K562 (cell line): Measurements from ENCODE around the gene GRHL3. TPM values are rescaled to one million over a fixed set of nuclear protein-coding genes. Genes with fewer than 3 reads are reported as not detected.

Experiments used
- ATAC-seq: fragments of 200-7000 bp; cut with Tn5 transposase; 3 replicates; pipeline ENCODE4 v1.9.1; 2020; ENCODE audit warnings: moderate library complexity
- BruUV-seq: library from RNA; stranded (reverse); fragments of 400-500 nt; replicated peaks from 2 replicates; lab custom pipeline; 2021; lab: Mats Ljungman, UMichigan
- CTCF ChIA-PET: fragments of 300-600 bp; formaldehyde crosslinking; extraction: SDS; loops from one replicate; lab custom pipeline; 2021; ENCODE audit warnings: low intra/inter-chr PET ratio; lab: Yijun Ruan, JAX
- POLR2A ChIA-PET: fragments of 300-600, 350-650 bp; sonication (Branson Sonifier 250); formaldehyde crosslinking; extraction: SDS; loops from one replicate; lab custom pipeline; 2021; ENCODE audit warnings: antibody characterized with exemption, inconsistent platforms; lab: Yijun Ruan, JAX
- DNase-seq, 4 experiments: peaks; one replicate each; pipeline versions ENCODE4 v3.0.0 to v3.0.0-alpha.2; 2011 to 2018; ENCODE audit warnings: low spot score in 3 of 4, mixed read lengths in 3 of 4; ENCODE audit errors: extremely low read depth in 1 of 4
- FAIRE-seq: peaks from 2 replicates; lab custom pipeline; 2011; peaks lifted over from hg19 to GRCh38; lab: Jason Lieb, UNC
- H2AFZ ChIP-seq: 2 replicates; pipeline ENCODE4 v1.6.0; 2011; ENCODE audit warnings: low read depth, low read length, control low read depth, inconsistent platforms
- H3K27ac ChIP-seq: fragments of 200-600 bp; 3 replicates; pipeline ENCODE4 v1.8.0; 2011; ENCODE audit warnings: low read depth, mild to moderate bottlenecking, control low read depth, inconsistent platforms, low read length, moderate library complexity, mixed read lengths; ENCODE audit errors: extremely low read depth
- H3K27me3 ChIP-seq, 2 experiments: fragments of 300-600 bp in 1 of 2; 2 replicates in 1 of 2; 3 replicates in 1 of 2; pipeline versions ENCODE4 v1.6.0 to v1.8.0; 2011; ENCODE audit warnings: inconsistent platforms in 2 of 2, low read length in 2 of 2, mild to moderate bottlenecking in 1 of 2, mixed read lengths in 1 of 2, moderate library complexity in 1 of 2; ENCODE audit not compliant: control insufficient read depth in 2 of 2, insufficient read depth in 2 of 2
- H3K36me3 ChIP-seq: fragments of 300-600 bp; 3 replicates; pipeline ENCODE4 v1.8.0; 2011; ENCODE audit warnings: mild to moderate bottlenecking, low read length, inconsistent platforms; ENCODE audit not compliant: control insufficient read depth, insufficient read depth
- H3K4me1 ChIP-seq, 2 experiments: fragments of 200-600 bp in 1 of 2; replicated peaks in 1 of 2; 2 replicates in 1 of 2; 3 replicates in 1 of 2; pipeline versions ENCODE4 v1.5.1 to v1.8.0; 2011; ENCODE audit warnings: inconsistent platforms in 2 of 2, low read length in 2 of 2, mild to moderate bottlenecking in 1 of 2, mixed read lengths in 1 of 2, moderate library complexity in 1 of 2; ENCODE audit not compliant: control insufficient read depth in 2 of 2, insufficient read depth in 2 of 2
- H3K4me2 ChIP-seq: 2 replicates; pipeline ENCODE4 v1.6.1; 2011; ENCODE audit warnings: low read length, control low read depth, inconsistent platforms, mixed read lengths; ENCODE audit not compliant: insufficient read depth
- H3K4me3 ChIP-seq: fragments of 200-600 bp; sonication (generic), shearing (Covaris generic); 2 replicates; pipeline ENCODE4 v1.5.1; 2016; ENCODE audit warnings: control low read depth, inconsistent platforms
- H3K79me2 ChIP-seq: fragments of 200-600 bp; 3 replicates; pipeline ENCODE4 v1.8.0; 2011; ENCODE audit warnings: low read length, inconsistent platforms; ENCODE audit not compliant: control insufficient read depth, insufficient read depth
- H3K9ac ChIP-seq, 2 experiments: 2 replicates each; pipeline versions ENCODE4 v1.6.0 to v1.6.1; 2011; ENCODE audit warnings: low read depth in 2 of 2, low read length in 2 of 2, control low read depth in 1 of 2, inconsistent platforms in 1 of 2, mild to moderate bottlenecking in 1 of 2, mixed read lengths in 1 of 2; ENCODE audit not compliant: insufficient read depth in 1 of 2
- H3K9me1 ChIP-seq: one replicate; pipeline ENCODE4 v1.6.0; 2011; ENCODE audit warnings: inconsistent platforms, mild to moderate bottlenecking, low read length, moderate library complexity; ENCODE audit not compliant: control insufficient read depth, insufficient read depth
- H3K9me3 ChIP-seq: replicated peaks from 2 replicates; pipeline ENCODE4 v1.5.1; 2011; ENCODE audit warnings: low read depth, low read length, inconsistent platforms; ENCODE audit not compliant: control insufficient read depth, insufficient read depth
- H4K20me1 ChIP-seq: replicated peaks from 2 replicates; pipeline ENCODE4 v1.6.1; 2011; ENCODE audit warnings: low read length, inconsistent platforms, mixed read lengths; ENCODE audit not compliant: control insufficient read depth, insufficient read depth
- ATF1 ChIP-seq, 2 experiments: fragments of 450-650 bp in 1 of 2; IDR thresholded peaks; 2 replicates each; pipeline ENCODE4 v1.6.1; 2016; ENCODE audit warnings: missing compliant biosample characterization in 1 of 2, missing genetic modification characterization in 1 of 2
- BCOR ChIP-seq: fragments of 450-650 bp; IDR thresholded peaks from 2 replicates; pipeline ENCODE4 v1.6.1; 2016
- E2F4 ChIP-seq: sonication (generic); formaldehyde crosslinking; IDR thresholded peaks from 2 replicates; pipeline ENCODE4 v1.8.0; 2022; ENCODE audit warnings: mild to moderate bottlenecking, low read depth, missing genetic modification reagents
- EWSR1 ChIP-seq: fragments of 450-650 bp; IDR thresholded peaks from 2 replicates; pipeline ENCODE4 v1.6.1; 2018; ENCODE audit warnings: borderline replicate concordance, mild to moderate bottlenecking, low read depth, moderate library complexity; ENCODE audit not compliant: partially characterized antibody
- KDM1A ChIP-seq, 2 experiments: fragments of 450-650 bp; IDR thresholded peaks; 2 replicates each; pipeline ENCODE4 v1.6.1; 2016; ENCODE audit warnings: mild to moderate bottlenecking in 2 of 2
- POLR2AphosphoS2 ChIP-seq: IDR thresholded peaks from 2 replicates; pipeline ENCODE4 v1.6.1; 2012; ENCODE audit warnings: low read length, improper control_type of control experiment
- SIN3A ChIP-seq, 2 experiments: fragments of 150-350 bp in 1 of 2; IDR thresholded peaks; 2 replicates each; pipeline ENCODE4 v1.6.1; 2011 to 2016; ENCODE audit warnings: borderline replicate concordance in 2 of 2, low read depth in 2 of 2, low read length in 2 of 2, mild to moderate bottlenecking in 2 of 2, moderate library complexity in 2 of 2; ENCODE audit not compliant: control insufficient read depth in 1 of 2
- SMARCA5 ChIP-seq: fragments of 450-650 bp; IDR thresholded peaks from 2 replicates; pipeline ENCODE4 v1.6.1; 2016
- TCFL5 ChIP-seq: fragments of 250-450 bp; sonication (Bioruptor Pico); conservative IDR thresholded peaks from 2 replicates; pipeline ENCODE4 v1.6.1; 2021; ENCODE audit warnings: mild to moderate bottlenecking, moderate library complexity, matching md5 sums
- ZBTB49 ChIP-seq: sonication (generic); formaldehyde crosslinking; IDR thresholded peaks from 2 replicates; pipeline ENCODE4 v1.8.0; 2022; ENCODE audit warnings: missing genetic modification reagents, mild to moderate bottlenecking, borderline replicate concordance
- ZNF354B ChIP-seq: fragments of 250-450 bp; sonication (Bioruptor Pico); IDR thresholded peaks from 2 replicates; pipeline ENCODE4 v1.4.0; 2020
- ZNF609 ChIP-seq: sonication (generic); formaldehyde crosslinking; IDR thresholded peaks from 2 replicates; pipeline ENCODE4 v1.8.1; 2023; ENCODE audit warnings: missing genetic modification reagents, mild to moderate bottlenecking, borderline replicate concordance
- WGBS: fragments of 100-300 bp; shearing (Covaris generic); methylation state at CpG from one replicate; pipeline ENCODE4 v1.1.6; 2016; ENCODE audit warnings: low coverage, mixed read lengths; ENCODE audit not compliant: insufficient coverage; ENCODE audit errors: missing lambda C conversion rate; 5-methylcytosine and 5-hydroxymethylcytosine counted together
- in situ Hi-C: fragments of 300-500 bp; cut with MboI; formaldehyde crosslinking; loops from 4 replicates; pipeline ENCODE4 v1.15.0; 2018; ENCODE audit warnings: inconsistent platforms, mixed read lengths
- intact Hi-C: fragments of 100-400 bp; cut with micrococcal nuclease; formaldehyde crosslinking; loops from 2 replicates; pipeline ENCODE4 v1.14.2; 2022
- polyA plus RNA-seq, 8 experiments: library from polyadenylated mRNA; depleted of rRNA in 4 of 8; stranded (reverse) in 5 of 8; unstranded in 3 of 8; fragments of >200 nt; fragmentation: Nextera tagmentation in 2 of 8; fragmentation: Illumina TruSeq in 1 of 8; extraction: Ambion mirVana in 2 of 8; extraction: Trizol in 1 of 8; gene quantifications; 2 replicates each; pipeline versions ENCODE4 v1.2.1 to v1.2.3, GENCODE V29; 2011 to 2014; ENCODE audit warnings: inconsistent platforms in 1 of 8, missing spikeins in 1 of 8
- total RNA-seq, 7 experiments: library from RNA; depleted of rRNA in 6 of 7; stranded (reverse); fragments of >200 nt in 6 of 7; fragmentation: Illumina TruSeq in 2 of 7; extraction: Trizol in 2 of 7; gene quantifications; 2 replicates each; pipeline versions ENCODE4 v1.2.1 to v1.2.3, GENCODE V29; 2011 to 2021; ENCODE audit warnings: low replicate concordance in 1 of 7
- TF ChIP-seq, protein P1 (sequence below): fragments of 250-450 bp; sonication (Bioruptor Pico); IDR thresholded peaks from 2 replicates; pipeline ENCODE4 v1.8.0; 2022; ENCODE audit warnings: moderate library complexity, mild to moderate bottlenecking, inconsistent platforms

The GRHL3 gene
- total and polyA plus RNA-seq, 9 of the 15 experiments (the other 6 are each of a cell fraction or from before 2014, with no cell fraction given) = 0.01 to 0.04 TPM; not detected in 7

- FAIRE-seq = no peak
- TF ChIP-seq KDM1A (IDR thresholded peaks at IDR 0.05) (peak; percentile 43 to 47; a peak in 1 of 4 replicates), ZNF609 (CRISPR knock-in tag) (no peak), BCOR (peak; percentile 89), TCFL5 (CRISPR knock-in tag) (no peak), ATF1 (CRISPR knock-in tag; IDR thresholded peaks at IDR 0.05) (no peak), ATF1 (tag; IDR thresholded peaks at IDR 0.05) (no peak), E2F4 (CRISPR knock-in tag) (no peak), ZBTB49 (CRISPR knock-in tag) (no peak), ZNF354B (CRISPR knock-in tag) (no peak), SIN3A (IDR thresholded peaks at IDR 0.05; ENCODE audit: borderline replicate concordance in 2 of 2, control insufficient read depth in 1 of 2, low read depth in 2 of 2, low read length in 2 of 2) (no peak), EWSR1 (no peak), POLR2AphosphoS2 (no peak), SMARCA5 (peak; percentile 54; the same call in 1 of the 2 replicates)
- TF ChIP-seq, protein P1, sequence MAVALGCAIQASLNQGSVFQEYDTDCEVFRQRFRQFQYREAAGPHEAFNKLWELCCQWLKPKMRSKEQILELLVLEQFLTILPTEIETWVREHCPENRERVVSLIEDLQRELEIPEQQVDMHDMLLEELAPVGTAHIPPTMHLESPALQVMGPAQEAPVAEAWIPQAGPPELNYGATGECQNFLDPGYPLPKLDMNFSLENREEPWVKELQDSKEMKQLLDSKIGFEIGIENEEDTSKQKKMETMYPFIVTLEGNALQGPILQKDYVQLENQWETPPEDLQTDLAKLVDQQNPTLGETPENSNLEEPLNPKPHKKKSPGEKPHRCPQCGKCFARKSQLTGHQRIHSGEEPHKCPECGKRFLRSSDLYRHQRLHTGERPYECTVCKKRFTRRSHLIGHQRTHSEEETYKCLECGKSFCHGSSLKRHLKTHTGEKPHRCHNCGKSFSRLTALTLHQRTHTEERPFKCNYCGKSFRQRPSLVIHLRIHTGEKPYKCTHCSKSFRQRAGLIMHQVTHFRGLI (CRISPR knock-in tag) = no peak
These were observed 26.3 kb upstream of the GRHL3 start for GRCh38 chr1:24292887-24293286.

More at GRCh38 chr1:24292887-24293286, 26.3 kb upstream of the GRHL3 start:
- Histone ChIP-seq H2AFZ (no peak overlapping the region), H3K9me1 (peaks cover 5% of the 10 kb centered on the region), H3K4me2 (no peak overlapping the region), H4K20me1 (no peaks in the 10 kb centered on the region), H3K27me3 (peaks cover 32 to 46% of the 10 kb centered on the region in 2 experiments), H3K9me3 (no peaks in the 10 kb centered on the region), H3K4me3 (no peak overlapping the region), H3K9ac (no peak overlapping the region), H3K4me1 (peaks cover 3 to 9% of the 10 kb centered on the region in 2 experiments; a peak in 4 of 5 replicates), H3K79me2 (no peaks in the 10 kb centered on the region), H3K27ac (no peak overlapping the region), H3K36me3 (no peaks in the 10 kb centered on the region)
- in situ Hi-C loops (no loop called here), intact Hi-C loops (no loop called here)
- POLR2A ChIA-PET = no interaction called here
- CTCF ChIA-PET = no interaction called here
- 26% methylated on average over 4 of the region's 9 CpGs for WGBS
- no TSS peak for BruUV-seq
- ATAC-seq = no peak
- DNase-seq = no peak
